ENCODE measurements around the gene SMIM36. TPM values are rescaled to one million over a fixed set of nuclear protein-coding genes. Genes with fewer than 3 reads are reported as not detected.
A peak's percentile ranks its signal among the peaks of the same experiment; 100 is the strongest.

SMIM36 gene
- total RNA-seq, 3 donors from 2014 or later: not detected

- no peak for TF ChIP-seq CTCF (IDR thresholded peaks at IDR 0.05)
- no peak for TF ChIP-seq POLR2A (IDR thresholded peaks at IDR 0.05)
- no peak for TF ChIP-seq POLR2AphosphoS5 (IDR thresholded peaks at IDR 0.05)
- no peaks in the 10 kb centered on the region for H3K4me1 ChIP-seq
- intact Hi-C loops (cut with DNase I; ENCODE audit: low total_unique reads): no loop called here
- H3K4me3 ChIP-seq: no peak overlapping the region
- H3K9me3 ChIP-seq: no peaks in the 10 kb centered on the region
- no peak overlapping the region for H3K27ac ChIP-seq
- H3K27me3 ChIP-seq: no peaks in the 10 kb centered on the region
- H3K36me3 ChIP-seq: no peaks in the 10 kb centered on the region
- DNase-seq (ENCODE audit: low spot score in 2 of 2): no peak
These were observed 57.3 kb downstream of the SMIM36 start for GRCh38 chr17:55453839-55454557.

GRCh38 chr17:55452139-55452790 lies 59.0 kb downstream of the SMIM36 start:
- DNase-seq (ENCODE audit: low spot score in 2 of 2): no peak

GRCh38 chr17:55451758-55452138 lies 59.5 kb downstream of the SMIM36 start:
- no peaks in the 10 kb centered on the region for H3K9me3 ChIP-seq
- TF ChIP-seq CTCF (IDR thresholded peaks at IDR 0.05) (no peak), POLR2A (IDR thresholded peaks at IDR 0.05) (no peak), POLR2AphosphoS5 (IDR thresholded peaks at IDR 0.05) (no peak)
- H3K36me3 ChIP-seq: no peaks in the 10 kb centered on the region
- no peak overlapping the region for H3K27ac ChIP-seq
- intact Hi-C loops (cut with DNase I; ENCODE audit: low total_unique reads): no loop called here
- no peak for DNase-seq (ENCODE audit: low spot score in 2 of 2)
- no peaks in the 10 kb centered on the region for H3K4me1 ChIP-seq
- no peak overlapping the region for H3K4me3 ChIP-seq
- no peaks in the 10 kb centered on the region for H3K27me3 ChIP-seq

More at GRCh38 chr17:55452139-55452790, 59.0 kb downstream of the SMIM36 start:
- H3K4me1 ChIP-seq: no peaks in the 10 kb centered on the region
- no peaks in the 10 kb centered on the region for H3K9me3 ChIP-seq
- peak overlapping the region in 1 of 2 donors; percentile 76 for H3K27ac ChIP-seq
- intact Hi-C loops (cut with DNase I; ENCODE audit: low total_unique reads): no loop called here
- no peaks in the 10 kb centered on the region for H3K36me3 ChIP-seq
- H3K27me3 ChIP-seq: no peaks in the 10 kb centered on the region
- H3K4me3 ChIP-seq: no peak overlapping the region
- no peak for TF ChIP-seq CTCF (IDR thresholded peaks at IDR 0.05)
- TF ChIP-seq POLR2A (IDR thresholded peaks at IDR 0.05): no peak
- no peak for TF ChIP-seq POLR2AphosphoS5 (IDR thresholded peaks at IDR 0.05)

GRCh38 chr17:55451203-55451641 lies 60.0 kb downstream of the SMIM36 start:
- H3K4me3 ChIP-seq: no peak overlapping the region
- no peaks in the 10 kb centered on the region for H3K4me1 ChIP-seq
- TF ChIP-seq CTCF (IDR thresholded peaks at IDR 0.05): no peak
- TF ChIP-seq POLR2A (IDR thresholded peaks at IDR 0.05): no peak
- TF ChIP-seq POLR2AphosphoS5 (IDR thresholded peaks at IDR 0.05): no peak
- H3K9me3 ChIP-seq: no peaks in the 10 kb centered on the region
- H3K36me3 ChIP-seq: no peaks in the 10 kb centered on the region
- no peak overlapping the region for H3K27ac ChIP-seq
- intact Hi-C loops (cut with DNase I; ENCODE audit: low total_unique reads): no loop called here
- no peak for DNase-seq (ENCODE audit: low spot score in 2 of 2)
- H3K27me3 ChIP-seq: no peaks in the 10 kb centered on the region

GRCh38 chr17:55450232-55450825 lies 60.9 kb downstream of the SMIM36 start:
- no peak for DNase-seq (ENCODE audit: low spot score in 2 of 2)
- H3K27ac ChIP-seq: no peak overlapping the region
- no peaks in the 10 kb centered on the region for H3K36me3 ChIP-seq
- no peaks in the 10 kb centered on the region for H3K4me1 ChIP-seq
- TF ChIP-seq CTCF (IDR thresholded peaks at IDR 0.05) (no peak), POLR2AphosphoS5 (IDR thresholded peaks at IDR 0.05) (no peak), POLR2A (IDR thresholded peaks at IDR 0.05) (no peak)
- H3K27me3 ChIP-seq: no peaks in the 10 kb centered on the region
- no peaks in the 10 kb centered on the region for H3K9me3 ChIP-seq
- intact Hi-C loops (cut with DNase I; ENCODE audit: low total_unique reads): no loop called here
- no peak overlapping the region for H3K4me3 ChIP-seq
